ENCODE measurements around the gene RDH11.

DNA sequence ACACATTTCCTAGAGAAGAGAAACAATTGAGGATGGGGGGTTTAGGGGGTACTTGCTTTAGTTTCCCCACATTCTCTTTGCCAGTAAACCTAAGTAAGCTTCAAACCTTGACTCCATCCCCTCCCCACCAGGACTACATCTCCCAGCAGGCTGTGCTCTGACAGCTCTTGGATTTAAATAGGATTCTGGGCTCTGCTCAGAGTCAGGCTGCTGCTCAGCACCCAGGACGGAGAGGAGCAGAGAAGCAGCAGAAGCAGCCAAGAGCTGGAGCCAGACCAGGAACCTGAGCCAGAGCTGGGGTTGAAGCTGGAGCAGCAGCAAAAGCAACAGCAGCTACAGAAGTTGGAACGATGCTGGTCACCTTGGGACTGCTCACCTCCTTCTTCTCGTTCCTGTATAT, 26.7 kb upstream of the RDH11 start:
- TF ChIP-seq EP300 (IDR thresholded peaks at IDR 0.05) = no peak
- TF ChIP-seq, protein P1, sequence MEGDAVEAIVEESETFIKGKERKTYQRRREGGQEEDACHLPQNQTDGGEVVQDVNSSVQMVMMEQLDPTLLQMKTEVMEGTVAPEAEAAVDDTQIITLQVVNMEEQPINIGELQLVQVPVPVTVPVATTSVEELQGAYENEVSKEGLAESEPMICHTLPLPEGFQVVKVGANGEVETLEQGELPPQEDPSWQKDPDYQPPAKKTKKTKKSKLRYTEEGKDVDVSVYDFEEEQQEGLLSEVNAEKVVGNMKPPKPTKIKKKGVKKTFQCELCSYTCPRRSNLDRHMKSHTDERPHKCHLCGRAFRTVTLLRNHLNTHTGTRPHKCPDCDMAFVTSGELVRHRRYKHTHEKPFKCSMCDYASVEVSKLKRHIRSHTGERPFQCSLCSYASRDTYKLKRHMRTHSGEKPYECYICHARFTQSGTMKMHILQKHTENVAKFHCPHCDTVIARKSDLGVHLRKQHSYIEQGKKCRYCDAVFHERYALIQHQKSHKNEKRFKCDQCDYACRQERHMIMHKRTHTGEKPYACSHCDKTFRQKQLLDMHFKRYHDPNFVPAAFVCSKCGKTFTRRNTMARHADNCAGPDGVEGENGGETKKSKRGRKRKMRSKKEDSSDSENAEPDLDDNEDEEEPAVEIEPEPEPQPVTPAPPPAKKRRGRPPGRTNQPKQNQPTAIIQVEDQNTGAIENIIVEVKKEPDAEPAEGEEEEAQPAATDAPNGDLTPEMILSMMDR (IDR thresholded peaks at IDR 0.05) = no peak

All from stomach (tissue), 4 donors.